ENCODE data around the gene DCLK1. TPM values are rescaled to one million over a fixed set of nuclear protein-coding genes. Genes with fewer than 3 reads are reported as not detected.

DCLK1 gene
- total and polyA plus RNA-seq, 4 donors = 2.6 to 47.4 (median 13.9) TPM

GRCh38 chr13:35743165-35743564 lies 388.0 kb downstream of the DCLK1 start:
- no peak for ATAC-seq (ENCODE audit: low FRiP score)
- peaks cover 1% of the 10 kb centered on the region for H3K9me3 ChIP-seq (ENCODE audit: control insufficient read depth, low read length)

GRCh38 chr13:35741657-35742056 lies 389.5 kb downstream of the DCLK1 start:
- no peak overlapping the region for H3K4me3 ChIP-seq (ENCODE audit: low read length in 2 of 2)
- H3K27me3 ChIP-seq (ENCODE audit: control insufficient read depth in 1 of 2, insufficient read depth in 2 of 2, low read length in 1 of 2) = no peaks in the 10 kb centered on the region
- H3K9me3 ChIP-seq (ENCODE audit: control insufficient read depth, low read length) = no peaks in the 10 kb centered on the region
- no peaks in the 10 kb centered on the region for H3K4me1 ChIP-seq (ENCODE audit: control insufficient read depth in 1 of 2, insufficient read depth in 2 of 2, low read length in 2 of 2)
- DNase-seq = no peak
- intact Hi-C loops (cut with DNase I) = no loop called here
- WGBS, 2 donors = 87% methylated on average over 5 of the region's 5 CpGs
- ATAC-seq (ENCODE audit: low FRiP score) = no peak
- no peaks in the 10 kb centered on the region for H3K36me3 ChIP-seq (ENCODE audit: control insufficient read depth in 1 of 2, insufficient read depth in 2 of 2, low read length in 1 of 2)
- H3K27ac ChIP-seq (ENCODE audit: low read depth in 1 of 2, low read length in 2 of 2) = no peak overlapping the region

More at GRCh38 chr13:35743165-35743564, 388.0 kb downstream of the DCLK1 start:
- no peak for DNase-seq
- 87 to 89% methylated on average over 3 of the region's 3 CpGs for WGBS, 2 donors
- H3K4me1 ChIP-seq (ENCODE audit: control insufficient read depth in 1 of 2, insufficient read depth in 2 of 2, low read length in 2 of 2) = no peaks in the 10 kb centered on the region
- H3K36me3 ChIP-seq (ENCODE audit: control insufficient read depth in 1 of 2, insufficient read depth in 2 of 2, low read length in 1 of 2) = no peaks in the 10 kb centered on the region
- no peak overlapping the region for H3K27ac ChIP-seq (ENCODE audit: low read depth in 1 of 2, low read length in 2 of 2)
- intact Hi-C loops (cut with DNase I) = no loop called here
- H3K27me3 ChIP-seq (ENCODE audit: control insufficient read depth in 1 of 2, insufficient read depth in 2 of 2, low read length in 1 of 2) = no peaks in the 10 kb centered on the region
- no peak overlapping the region for H3K4me3 ChIP-seq (ENCODE audit: low read length in 2 of 2)

- H3K36me3 ChIP-seq (ENCODE audit: control insufficient read depth in 1 of 2, insufficient read depth in 2 of 2, low read length in 1 of 2) = no peaks in the 10 kb centered on the region
These were observed 394.3 kb downstream of the DCLK1 start for GRCh38 chr13:35736876-35737275.

DNA sequence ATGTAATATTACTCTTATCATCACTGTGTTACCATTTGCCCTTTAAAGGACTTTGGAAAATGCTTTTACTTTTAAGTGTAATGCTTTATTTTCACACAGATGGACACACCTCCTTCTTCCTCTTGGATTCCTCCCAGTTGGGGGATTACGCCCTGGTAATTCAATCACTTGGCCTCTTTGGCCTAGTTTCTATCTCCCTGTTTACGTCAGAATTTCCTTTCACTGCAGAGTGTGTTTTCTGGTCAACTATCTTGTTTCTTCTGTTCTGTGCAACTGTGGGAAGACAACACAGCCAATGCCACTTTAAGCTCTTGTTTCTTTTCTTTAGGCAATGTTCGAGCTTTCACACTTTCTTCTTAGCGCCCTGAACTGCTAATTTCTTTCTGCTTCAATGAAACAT lies 397.4 kb downstream of the DCLK1 start:
- H3K4me3 ChIP-seq (ENCODE audit: low read length in 2 of 2) = no peak overlapping the region
- H3K27me3 ChIP-seq (ENCODE audit: control insufficient read depth in 1 of 2, insufficient read depth in 2 of 2, low read length in 1 of 2) = no peaks in the 10 kb centered on the region
- ATAC-seq (ENCODE audit: low FRiP score) (peak; percentile 50), DNase-seq (no peak)
- H3K4me1 ChIP-seq (ENCODE audit: control insufficient read depth in 1 of 2, insufficient read depth in 2 of 2, low read length in 2 of 2) = no peaks in the 10 kb centered on the region
- no peaks in the 10 kb centered on the region for H3K36me3 ChIP-seq (ENCODE audit: control insufficient read depth in 1 of 2, insufficient read depth in 2 of 2, low read length in 1 of 2)
- no peak overlapping the region for H3K27ac ChIP-seq (ENCODE audit: low read depth in 1 of 2, low read length in 2 of 2)
- no peaks in the 10 kb centered on the region for H3K9me3 ChIP-seq (ENCODE audit: control insufficient read depth, low read length)
- 39 to 47% methylated on average over 4 of the region's 4 CpGs for WGBS, 2 donors
- intact Hi-C loops (cut with DNase I) = no loop called here

More at GRCh38 chr13:35736876-35737275, 394.3 kb downstream of the DCLK1 start:
- DNase-seq = no peak
- 47 to 50% methylated on average over 2 of the region's 2 CpGs for WGBS, 2 donors
- ATAC-seq (ENCODE audit: low FRiP score) = no peak
- H3K27me3 ChIP-seq (ENCODE audit: control insufficient read depth in 1 of 2, insufficient read depth in 2 of 2, low read length in 1 of 2) = no peaks in the 10 kb centered on the region
- no peaks in the 10 kb centered on the region for H3K9me3 ChIP-seq (ENCODE audit: control insufficient read depth, low read length)
- H3K4me1 ChIP-seq (ENCODE audit: control insufficient read depth in 1 of 2, insufficient read depth in 2 of 2, low read length in 2 of 2) = no peaks in the 10 kb centered on the region
- H3K27ac ChIP-seq (ENCODE audit: low read depth in 1 of 2, low read length in 2 of 2) = no peak overlapping the region
- intact Hi-C loops (cut with DNase I) = no loop called here
- no peak overlapping the region for H3K4me3 ChIP-seq (ENCODE audit: low read length in 2 of 2)

GRCh38 chr13:35732565-35732964 lies 398.6 kb downstream of the DCLK1 start:
- WGBS, 2 donors = 85 to 86% methylated on average over 4 of the region's 4 CpGs
- intact Hi-C loops (cut with DNase I) = no loop called here
- H3K9me3 ChIP-seq (ENCODE audit: control insufficient read depth, low read length) = no peaks in the 10 kb centered on the region
- no peaks in the 10 kb centered on the region for H3K27me3 ChIP-seq (ENCODE audit: control insufficient read depth in 1 of 2, insufficient read depth in 2 of 2, low read length in 1 of 2)
- no peaks in the 10 kb centered on the region for H3K36me3 ChIP-seq (ENCODE audit: control insufficient read depth in 1 of 2, insufficient read depth in 2 of 2, low read length in 1 of 2)
- ATAC-seq (ENCODE audit: low FRiP score) = no peak
- no peaks in the 10 kb centered on the region for H3K4me1 ChIP-seq (ENCODE audit: control insufficient read depth in 1 of 2, insufficient read depth in 2 of 2, low read length in 2 of 2)
- no peak for DNase-seq
- H3K27ac ChIP-seq (ENCODE audit: low read depth in 1 of 2, low read length in 2 of 2) = no peak overlapping the region
- no peak overlapping the region for H3K4me3 ChIP-seq (ENCODE audit: low read length in 2 of 2)

DNA sequence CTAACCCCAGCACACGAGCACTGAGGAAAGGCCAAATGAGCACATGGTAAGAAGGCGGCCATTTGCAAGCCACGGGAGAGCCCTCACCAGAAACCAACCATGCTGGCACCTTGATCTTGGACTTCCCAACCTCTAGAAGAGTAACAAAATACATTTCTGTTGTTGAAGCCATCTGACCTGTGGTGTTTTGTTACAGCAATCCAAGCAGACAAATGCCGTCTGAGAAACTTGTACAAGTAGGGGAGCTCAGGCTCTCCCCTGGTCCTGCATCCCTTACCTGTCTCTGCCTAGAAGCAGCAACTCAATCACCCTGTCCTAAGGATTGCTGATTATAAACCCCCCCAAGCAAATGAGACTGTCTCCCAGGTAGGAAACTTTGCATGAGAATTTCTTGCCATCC lies 399.7 kb downstream of the DCLK1 start:
- ATAC-seq (ENCODE audit: low FRiP score) (no peak), DNase-seq (no peak)
- WGBS, 2 donors = 94 to 96% methylated on average over 4 of the region's 4 CpGs
- Histone ChIP-seq H3K27me3 (ENCODE audit: control insufficient read depth in 1 of 2, insufficient read depth in 2 of 2, low read length in 1 of 2) (no peaks in the 10 kb centered on the region), H3K9me3 (ENCODE audit: control insufficient read depth, low read length) (no peaks in the 10 kb centered on the region), H3K4me3 (ENCODE audit: low read length in 2 of 2) (no peak overlapping the region), H3K27ac (ENCODE audit: low read depth in 1 of 2, low read length in 2 of 2) (no peak overlapping the region), H3K4me1 (ENCODE audit: control insufficient read depth in 1 of 2, insufficient read depth in 2 of 2, low read length in 2 of 2) (no peaks in the 10 kb centered on the region), H3K36me3 (ENCODE audit: control insufficient read depth in 1 of 2, insufficient read depth in 2 of 2, low read length in 1 of 2) (no peaks in the 10 kb centered on the region)
- intact Hi-C loops (cut with DNase I) = no loop called here

DNA sequence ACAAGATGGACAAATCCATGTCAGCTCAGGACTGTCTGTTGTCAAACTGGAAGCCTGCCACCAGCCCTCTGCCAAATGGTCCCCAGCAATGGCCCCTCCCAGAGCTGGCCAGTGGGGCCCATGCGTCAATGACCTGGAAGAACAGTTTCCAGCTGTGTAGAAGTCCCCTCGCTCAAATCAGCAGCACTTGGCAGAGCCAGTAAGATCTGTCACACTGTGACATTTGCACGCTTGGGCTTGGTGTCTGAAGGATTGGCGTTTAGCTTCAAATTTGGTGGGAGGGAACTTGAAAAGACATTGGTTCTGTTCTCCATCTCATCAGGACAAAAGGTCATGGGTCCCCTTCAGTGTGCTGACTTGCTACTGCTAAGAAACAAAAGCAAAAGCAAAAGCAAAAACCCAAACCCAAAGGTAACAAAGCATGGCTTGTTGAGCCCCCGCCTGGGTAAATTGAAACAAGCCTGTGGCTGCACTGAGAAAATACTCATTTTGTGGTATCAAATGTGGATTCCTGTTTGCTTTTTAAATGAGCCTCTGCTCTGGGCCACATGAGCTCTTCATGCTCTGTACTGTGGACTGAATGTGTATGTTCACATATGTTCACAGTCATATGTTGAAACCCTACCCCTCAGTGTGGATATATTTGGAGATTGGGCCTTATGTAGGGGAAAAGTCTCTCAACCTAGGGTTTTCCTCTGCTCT lies 401.1 kb downstream of the DCLK1 start:
- Histone ChIP-seq H3K36me3 (ENCODE audit: control insufficient read depth in 1 of 2, insufficient read depth in 2 of 2, low read length in 1 of 2) (no peaks in the 10 kb centered on the region), H3K4me1 (ENCODE audit: control insufficient read depth in 1 of 2, insufficient read depth in 2 of 2, low read length in 2 of 2) (no peaks in the 10 kb centered on the region), H3K27ac (ENCODE audit: low read depth in 1 of 2, low read length in 2 of 2) (no peak overlapping the region), H3K9me3 (ENCODE audit: control insufficient read depth, low read length) (no peaks in the 10 kb centered on the region), H3K4me3 (ENCODE audit: low read length in 2 of 2) (no peak overlapping the region), H3K27me3 (ENCODE audit: control insufficient read depth in 1 of 2, insufficient read depth in 2 of 2, low read length in 1 of 2) (no peaks in the 10 kb centered on the region)
- intact Hi-C loops (cut with DNase I) = no loop called here
- peak; percentile 3 for ATAC-seq (ENCODE audit: low FRiP score)
- WGBS, 2 donors = 75% methylated on average over 5 of the region's 5 CpGs
- DNase-seq = no peak

GRCh38 chr13:35727881-35728280 lies 403.3 kb downstream of the DCLK1 start:
- WGBS, 2 donors = 74 to 85% methylated on average over 6 of the region's 6 CpGs
- ATAC-seq (ENCODE audit: low FRiP score) = no peak

GRCh38 chr13:35724446-35724845 lies 406.7 kb downstream of the DCLK1 start:
- H3K27ac ChIP-seq (ENCODE audit: low read depth in 1 of 2, low read length in 2 of 2) = no peak overlapping the region
- intact Hi-C loops (cut with DNase I) = no loop called here
- no peaks in the 10 kb centered on the region for H3K27me3 ChIP-seq (ENCODE audit: control insufficient read depth in 1 of 2, insufficient read depth in 2 of 2, low read length in 1 of 2)
- 10 to 22% methylated on average over 6 of the region's 6 CpGs for WGBS, 2 donors
- no peak overlapping the region for H3K4me3 ChIP-seq (ENCODE audit: low read length in 2 of 2)
- ATAC-seq (ENCODE audit: low FRiP score) (no peak), DNase-seq (no peak)
- no peaks in the 10 kb centered on the region for H3K4me1 ChIP-seq (ENCODE audit: control insufficient read depth in 1 of 2, insufficient read depth in 2 of 2, low read length in 2 of 2)
- H3K36me3 ChIP-seq (ENCODE audit: control insufficient read depth in 1 of 2, insufficient read depth in 2 of 2, low read length in 1 of 2) = no peaks in the 10 kb centered on the region
- H3K9me3 ChIP-seq (ENCODE audit: control insufficient read depth, low read length) = no peaks in the 10 kb centered on the region

More at GRCh38 chr13:35727881-35728280, 403.3 kb downstream of the DCLK1 start:
- intact Hi-C loops (cut with DNase I) = no loop called here
- H3K27ac ChIP-seq (ENCODE audit: low read depth in 1 of 2, low read length in 2 of 2) = no peak overlapping the region
- DNase-seq = no peak
- H3K9me3 ChIP-seq (ENCODE audit: control insufficient read depth, low read length) = no peaks in the 10 kb centered on the region
- H3K27me3 ChIP-seq (ENCODE audit: control insufficient read depth in 1 of 2, insufficient read depth in 2 of 2, low read length in 1 of 2) = no peaks in the 10 kb centered on the region
- H3K4me3 ChIP-seq (ENCODE audit: low read length in 2 of 2) = no peak overlapping the region
- no peaks in the 10 kb centered on the region for H3K4me1 ChIP-seq (ENCODE audit: control insufficient read depth in 1 of 2, insufficient read depth in 2 of 2, low read length in 2 of 2)
- H3K36me3 ChIP-seq (ENCODE audit: control insufficient read depth in 1 of 2, insufficient read depth in 2 of 2, low read length in 1 of 2) = no peaks in the 10 kb centered on the region

All from aorta (tissue), 5 donors.